HEK293T (cell line): Measurements from ENCODE around the gene ZNF574.

ENCODE experiments used
- ARNT ChIP-seq: fragments of 450-650 bp; IDR thresholded peaks from 2 replicates; pipeline ENCODE4 v1.6.1; 2017; ENCODE audit warnings: mild to moderate bottlenecking
- BHLHE40 ChIP-seq: fragments of 450-650 bp; IDR thresholded peaks from 2 replicates; pipeline ENCODE4 v1.6.1; 2016; ENCODE audit warnings: mild to moderate bottlenecking, moderate library complexity, borderline replicate concordance
- CTBP1 ChIP-seq: fragments of 450-650 bp; IDR thresholded peaks from 2 replicates; pipeline ENCODE4 v1.6.1; 2016; ENCODE audit warnings: borderline replicate concordance
- ELF4 ChIP-seq: fragments of 450-650 bp; IDR thresholded peaks from 2 replicates; pipeline ENCODE4 v1.6.1; 2017; ENCODE audit warnings: antibody characterized with exemption
- FOXM1 ChIP-seq: fragments of 450-650 bp; IDR thresholded peaks from 2 replicates; pipeline ENCODE4 v1.6.1; 2017; ENCODE audit warnings: mild to moderate bottlenecking, borderline replicate concordance
- HDGF ChIP-seq: fragments of 450-650 bp; IDR thresholded peaks from 2 replicates; pipeline ENCODE4 v1.6.1; 2017; ENCODE audit warnings: antibody characterized with exemption, borderline replicate concordance
- NFRKB ChIP-seq: fragments of 450-650 bp; IDR thresholded peaks from 2 replicates; pipeline ENCODE4 v1.6.1; 2016; ENCODE audit warnings: mild to moderate bottlenecking, moderate library complexity
- PKNOX1 ChIP-seq: fragments of 450-650 bp; IDR thresholded peaks from 2 replicates; pipeline ENCODE4 v1.6.1; 2016
- SP1 ChIP-seq: fragments of 450-650 bp; IDR thresholded peaks from 2 replicates; pipeline ENCODE4 v1.6.1; 2017
- SUZ12 ChIP-seq: fragments of 450-650 bp; IDR thresholded peaks from 2 replicates; pipeline ENCODE4 v1.6.1; 2016; ENCODE audit warnings: mild to moderate bottlenecking
- TARDBP ChIP-seq: fragments of 450-650 bp; IDR thresholded peaks from 2 replicates; pipeline ENCODE4 v1.6.1; 2016

- TF ChIP-seq TARDBP, result no peak
- no peak for TF ChIP-seq FOXM1
- TF ChIP-seq CTBP1, result no peak
- TF ChIP-seq ELF4, result no peak
- TF ChIP-seq BHLHE40, result no peak
- TF ChIP-seq NFRKB, result no peak
- TF ChIP-seq SUZ12, result no peak
- TF ChIP-seq PKNOX1, result no peak
- no peak for TF ChIP-seq SP1
- TF ChIP-seq ARNT, result no peak
- no peak for TF ChIP-seq HDGF
Observed at GRCh38 chr19:42038666-42039065, 37.3 kb upstream of the ZNF574 start.
